Transverse colon (tissue), 4 donors: ENCODE data around the gene SPG7. TPM values are rescaled to one million over a fixed set of nuclear protein-coding genes. Genes with fewer than 3 reads are reported as not detected.

Experiments used
- DNase-seq: peaks from one replicate; pipeline ENCODE4 v3.0.0-alpha.2; 2019
- H3K27ac ChIP-seq, 4 donors: fragments of 200-600 bp; sonication (generic); 2 replicates each; pipeline ENCODE4 v1.5.1; 2016 to 2018; ENCODE audit warnings: inconsistent platforms in 4 of 4
- H3K27me3 ChIP-seq: fragments of 200-600 bp; sonication (generic); 2 replicates; pipeline ENCODE4 v1.5.1; 2017; ENCODE audit warnings: inconsistent platforms
- H3K36me3 ChIP-seq, 4 donors: fragments of 200-600 bp; sonication (generic); 2 replicates each; pipeline ENCODE4 v1.5.1; 2017 to 2019; ENCODE audit warnings: inconsistent platforms in 4 of 4
- H3K4me1 ChIP-seq, 4 donors: fragments of 200-600 bp; sonication (generic); 2 replicates each; pipeline ENCODE4 v1.5.1; 2017 to 2020; ENCODE audit warnings: inconsistent platforms in 4 of 4
- H3K4me3 ChIP-seq, 4 donors: fragments of 200-600 bp; sonication (generic); 1 replicate in 1 of 4; 2 replicates in 3 of 4; pipeline versions ENCODE4 v1.5.1 to v1.6.1; 2017 to 2019; ENCODE audit warnings: inconsistent platforms in 4 of 4
- H3K9me3 ChIP-seq, 2 donors: fragments of 200-600 bp; sonication (generic); 2 replicates each; pipeline ENCODE4 v1.5.1; 2017 to 2019; ENCODE audit warnings: inconsistent platforms in 2 of 2
- EP300 ChIP-seq: sonication (generic); formaldehyde crosslinking; IDR thresholded peaks from one replicate; pipeline ENCODE4 v1.6.1; 2017; ENCODE audit warnings: antibody characterized with exemption, low read depth
- POLR2A ChIP-seq: fragments of 450-650 bp; IDR thresholded peaks from one replicate; pipeline ENCODE4 v1.6.1; 2016; ENCODE audit warnings: antibody characterized with exemption, mild to moderate bottlenecking, moderate library complexity
- POLR2AphosphoS5 ChIP-seq, 3 donors: sonication (generic); formaldehyde crosslinking; IDR thresholded peaks; one replicate each; pipeline ENCODE4 v1.6.1; 2016; ENCODE audit warnings: antibody characterized with exemption in 3 of 3
- WGBS, 2 donors: methylation state at CpG; one replicate each; pipeline ENCODE4 v1.1.5; 2018; ENCODE audit warnings: low coverage in 1 of 2; 5-methylcytosine and 5-hydroxymethylcytosine counted together
- in situ Hi-C, 4 donors: fragments of 200-750 bp; cut with MboI; loops; one replicate each; pipeline versions ENCODE4 v1.15.0 to v1.15.1; 2017; ENCODE audit warnings: low sequenced_read_pairs in 3 of 4, low pct_ligation_motif_present in 1 of 4, low pct_unique_long_range_greater_than_20kb in 1 of 4
- intact Hi-C: fragments of 100-400 bp; cut with DNase I; formaldehyde crosslinking; loops from one replicate; pipeline ENCODE4 v1.15.1; 2023; ENCODE audit warnings: low total_unique reads
- total RNA-seq, 4 donors: library from RNA; depleted of rRNA; stranded (reverse); fragments of >200 nt; gene quantifications; one replicate each; pipeline ENCODE4 v1.1.0, GENCODE V29; 2016
- TF ChIP-seq, protein P1 (sequence below), 5 experiments: fragments of 200-600 bp in 3 of 5; fragments of 450-650 bp in 2 of 5; sonication (generic) in 3 of 5; IDR thresholded peaks; 1 replicate in 2 of 5; 2 replicates in 3 of 5; pipeline ENCODE4 v1.5.1; 2016 to 2017; ENCODE audit warnings: antibody characterized with exemption in 5 of 5, inconsistent platforms in 3 of 5, mild to moderate bottlenecking in 2 of 5, moderate library complexity in 1 of 5

SPG7 gene
- total RNA-seq, 4 donors from 2014 or later, result 168 to 408 (median 285) TPM

DNA sequence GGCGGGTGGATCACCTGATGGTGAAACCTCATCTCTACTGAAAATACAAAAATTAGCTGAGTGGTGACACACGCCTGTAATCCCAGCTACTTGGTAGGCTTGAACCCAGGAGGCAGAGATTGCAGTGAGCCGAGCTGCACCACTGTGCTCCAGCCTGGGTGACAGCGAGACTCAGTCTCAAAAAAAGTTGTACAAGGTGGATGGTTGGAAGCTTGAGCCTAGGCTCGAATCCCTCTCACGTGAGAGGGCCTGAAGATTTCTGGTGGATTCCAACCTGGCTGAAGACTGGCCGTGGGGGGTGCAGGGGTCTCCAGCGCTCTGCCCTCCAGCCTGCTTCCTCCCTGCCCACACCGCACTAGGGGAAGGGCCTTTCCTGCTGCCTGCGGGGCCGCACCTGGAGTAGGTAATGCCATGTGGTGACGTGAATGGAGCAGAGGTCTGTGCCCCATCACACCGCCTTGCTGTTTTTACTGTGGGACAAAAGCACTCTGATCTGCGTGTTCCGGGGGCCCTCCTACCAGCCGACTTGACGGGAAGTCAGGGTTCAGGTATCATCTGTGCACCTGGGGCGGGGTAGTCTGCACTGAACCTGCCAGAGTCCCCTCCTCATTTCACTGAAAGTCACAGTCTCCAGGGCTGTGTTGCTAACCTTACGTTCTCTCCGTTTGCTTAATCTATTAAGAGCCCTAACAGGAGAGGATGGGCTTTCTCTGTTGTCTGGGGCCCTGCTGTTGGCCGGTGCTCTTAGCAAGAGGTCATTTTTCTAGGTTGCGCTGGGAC, 56.5 kb downstream of the SPG7 start:
- H3K9me3 ChIP-seq, result no peaks in the 10 kb centered on the region
- peaks cover 0 to 23% (median 12%) of the 10 kb centered on the region in 4 donors for H3K36me3 ChIP-seq
- peak overlapping the region in 3 of 4 donors; percentile 5 to 65 (median 49) for H3K27ac ChIP-seq
- H3K27me3 ChIP-seq, result peaks cover 9% of the 10 kb centered on the region
- in situ Hi-C loops (no loop called here), intact Hi-C loops (no loop called here)
- peaks cover 30 to 56% (median 46%) of the 10 kb centered on the region in 4 donors for H3K4me1 ChIP-seq
- DNase-seq, result peak; percentile 33
- TF ChIP-seq POLR2AphosphoS5 (IDR thresholded peaks at IDR 0.05) (peak in 2 of 3 donors; percentile 3 to 12), EP300 (no peak)
- no peak overlapping the region for H3K4me3 ChIP-seq
- 52% methylated on average over 21 of the region's 22 CpGs; no CpG with 5 or more reads in 1 of the 2 donors for WGBS, 2 donors

DNA sequence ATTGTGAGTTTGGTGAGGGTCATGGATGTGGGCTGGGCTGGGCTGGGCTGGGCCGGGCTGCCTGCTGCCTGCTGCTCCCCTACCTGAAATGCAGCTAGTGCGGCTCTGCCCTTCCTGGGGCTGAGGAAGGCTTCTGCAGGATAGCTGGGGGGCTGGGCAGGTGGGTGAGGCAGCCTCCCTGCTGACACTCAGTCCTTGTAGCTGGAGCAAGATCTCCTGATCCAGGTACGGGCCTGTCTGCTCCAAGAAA, 57.0 kb downstream of the SPG7 start:
- Histone ChIP-seq H3K36me3 (peaks cover 0 to 23% (median 12%) of the 10 kb centered on the region in 4 donors), H3K4me1 (peaks cover 29 to 53% (median 44%) of the 10 kb centered on the region in 4 donors), H3K27me3 (peaks cover 14% of the 10 kb centered on the region), H3K27ac (peak overlapping the region; percentile 19 to 65 (median 39)), H3K9me3 (no peaks in the 10 kb centered on the region), H3K4me3 (no peak overlapping the region)
- DNase-seq, result peak; percentile 60
- TF ChIP-seq EP300 (no peak), POLR2A (no peak), POLR2AphosphoS5 (IDR thresholded peaks at IDR 0.05) (no peak)
- TF ChIP-seq, protein P1, sequence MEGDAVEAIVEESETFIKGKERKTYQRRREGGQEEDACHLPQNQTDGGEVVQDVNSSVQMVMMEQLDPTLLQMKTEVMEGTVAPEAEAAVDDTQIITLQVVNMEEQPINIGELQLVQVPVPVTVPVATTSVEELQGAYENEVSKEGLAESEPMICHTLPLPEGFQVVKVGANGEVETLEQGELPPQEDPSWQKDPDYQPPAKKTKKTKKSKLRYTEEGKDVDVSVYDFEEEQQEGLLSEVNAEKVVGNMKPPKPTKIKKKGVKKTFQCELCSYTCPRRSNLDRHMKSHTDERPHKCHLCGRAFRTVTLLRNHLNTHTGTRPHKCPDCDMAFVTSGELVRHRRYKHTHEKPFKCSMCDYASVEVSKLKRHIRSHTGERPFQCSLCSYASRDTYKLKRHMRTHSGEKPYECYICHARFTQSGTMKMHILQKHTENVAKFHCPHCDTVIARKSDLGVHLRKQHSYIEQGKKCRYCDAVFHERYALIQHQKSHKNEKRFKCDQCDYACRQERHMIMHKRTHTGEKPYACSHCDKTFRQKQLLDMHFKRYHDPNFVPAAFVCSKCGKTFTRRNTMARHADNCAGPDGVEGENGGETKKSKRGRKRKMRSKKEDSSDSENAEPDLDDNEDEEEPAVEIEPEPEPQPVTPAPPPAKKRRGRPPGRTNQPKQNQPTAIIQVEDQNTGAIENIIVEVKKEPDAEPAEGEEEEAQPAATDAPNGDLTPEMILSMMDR (IDR thresholded peaks at IDR 0.05), result no peak
- WGBS, 2 donors, result 14% methylated on average over 1 of the region's 3 CpGs; no CpG with 5 or more reads in 1 of the 2 donors
- intact Hi-C loops (no loop called here), in situ Hi-C loops (no loop called here)

DNA sequence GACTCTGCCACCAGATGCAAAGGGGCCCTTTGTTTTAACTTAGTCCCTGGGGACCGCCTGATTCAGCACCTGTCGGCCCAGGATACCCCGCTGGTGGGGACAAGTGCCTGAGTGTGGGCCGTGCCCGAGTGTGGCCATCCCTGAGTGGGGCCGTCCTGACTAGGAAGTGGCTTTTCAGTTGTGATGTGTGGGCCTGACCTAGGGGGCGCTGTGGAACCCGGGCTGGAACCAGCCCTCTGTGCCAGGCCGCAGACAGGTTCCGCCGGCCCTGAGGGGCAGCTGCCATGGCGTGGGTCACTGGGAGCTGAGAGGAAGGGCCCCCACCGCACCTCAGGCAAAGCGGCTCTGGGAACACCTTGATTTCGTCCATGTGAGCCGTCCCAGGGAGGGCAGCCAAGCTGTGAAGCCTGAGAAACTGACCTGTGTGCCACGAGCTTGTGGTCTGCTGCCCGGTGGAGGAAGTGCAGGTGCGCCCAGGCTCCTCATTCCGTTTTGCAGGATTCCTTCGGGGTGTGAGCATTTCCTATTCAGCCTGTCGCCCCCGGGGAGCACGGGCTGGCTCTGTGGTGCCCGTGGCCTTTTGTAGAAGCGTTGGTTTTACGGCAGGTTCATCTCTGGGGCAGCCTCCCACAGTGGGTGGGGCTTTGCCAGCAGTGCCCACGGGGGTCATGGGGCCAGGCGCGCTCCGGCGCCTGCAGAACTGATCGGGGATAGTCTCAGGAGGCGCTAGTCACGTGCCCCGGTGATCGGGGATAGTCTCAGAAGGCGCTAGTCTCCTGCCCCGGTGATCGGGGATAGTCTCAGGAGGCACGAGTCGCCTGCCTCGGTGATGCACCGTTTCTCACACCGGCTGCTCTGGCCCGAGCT, 57.5 kb downstream of the SPG7 start:
- TF ChIP-seq POLR2AphosphoS5 (IDR thresholded peaks at IDR 0.05) (peak in 2 of 3 donors; percentile 24 to 33), POLR2A (peak; percentile 53), EP300 (no peak)
- TF ChIP-seq, protein P1 (IDR thresholded peaks at IDR 0.05), result peak; percentile 44 to 72 (median 53)
- Histone ChIP-seq H3K36me3 (peaks cover 0 to 23% (median 12%) of the 10 kb centered on the region in 4 donors), H3K27me3 (peaks cover 18% of the 10 kb centered on the region), H3K4me1 (peaks cover 29 to 53% (median 44%) of the 10 kb centered on the region in 4 donors), H3K4me3 (peak overlapping the region in 1 of 4 donors; percentile 30), H3K27ac (peak overlapping the region; percentile 19 to 65 (median 39)), H3K9me3 (no peaks in the 10 kb centered on the region)
- intact Hi-C loops, result no loop called here
- in situ Hi-C loops, result no loop called here
- 0 to 4% methylated on average over 6 to 45 of the region's 46 CpGs for WGBS, 2 donors
- DNase-seq, result peak; percentile 66

DNA sequence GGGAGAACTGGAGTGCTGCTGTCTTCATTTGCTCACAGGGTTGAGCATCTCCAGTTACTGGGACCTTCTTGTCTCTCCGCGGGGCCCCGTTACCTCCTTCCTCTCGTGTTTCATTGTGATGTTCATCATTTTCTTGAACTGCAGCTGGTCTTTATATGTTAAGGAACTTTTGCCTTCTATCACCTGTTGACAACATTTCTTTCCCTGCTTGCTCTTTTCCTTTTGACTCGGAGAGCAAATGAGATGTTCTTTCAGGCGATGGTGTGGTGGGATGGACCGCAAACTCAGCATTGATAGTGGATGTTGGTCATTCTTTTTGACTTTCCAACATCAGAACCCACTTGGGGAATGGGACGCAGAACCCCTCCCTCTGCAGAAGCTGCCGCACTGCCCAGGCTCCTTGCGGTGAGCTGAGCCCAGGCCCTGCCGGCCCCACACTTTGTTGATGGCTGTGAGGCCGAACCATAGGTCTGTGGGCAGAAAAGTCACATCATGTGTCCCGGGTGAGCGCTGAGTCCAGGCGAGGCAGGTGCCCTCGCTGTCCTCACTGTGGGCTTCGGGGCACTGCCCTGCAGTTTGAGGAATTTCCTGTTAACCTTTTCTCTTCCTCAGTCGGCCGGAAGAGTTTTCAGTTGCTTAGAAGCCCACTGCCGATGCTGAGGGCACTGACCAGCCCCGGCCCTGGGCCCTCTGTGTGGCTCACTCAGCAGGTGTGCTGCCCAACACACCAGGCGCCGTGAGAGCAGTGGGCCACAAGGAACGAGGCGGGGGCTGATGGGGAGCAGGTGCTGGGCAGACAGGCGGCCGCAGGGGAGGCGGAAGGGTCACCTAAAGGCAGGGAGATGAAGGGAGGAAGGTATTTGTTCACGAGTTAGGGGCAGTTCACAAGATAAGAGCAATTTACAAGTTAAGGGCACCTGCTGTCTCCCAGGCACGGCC, 59.7 kb downstream of the SPG7 start:
- peaks cover 33% of the 10 kb centered on the region for H3K27me3 ChIP-seq
- no peak for DNase-seq
- 81 to 89% methylated on average over 3 to 30 of the region's 30 CpGs for whole genome bisulfite sequencing, 2 donors
- intact Hi-C loops, result no loop called here
- no peak for TF ChIP-seq EP300
- TF ChIP-seq, protein P1 (IDR thresholded peaks at IDR 0.05), result no peak
- TF ChIP-seq POLR2AphosphoS5 (IDR thresholded peaks at IDR 0.05), result no peak
- TF ChIP-seq POLR2A, result no peak
- H3K27ac ChIP-seq, result no peak overlapping the region
- in situ Hi-C loops, result no loop called here
- no peaks in the 10 kb centered on the region for H3K9me3 ChIP-seq
- no peak overlapping the region for H3K4me3 ChIP-seq
- H3K36me3 ChIP-seq, result peaks cover 0 to 13% (median 6%) of the 10 kb centered on the region in 4 donors
- H3K4me1 ChIP-seq, result peaks cover 14 to 43% (median 31%) of the 10 kb centered on the region in 4 donors
